Activated CD4-positive, alpha-beta T cell treated with anti-CD3 and anti-CD28 coated beads for 36 hours (primary cell): Measurements from ENCODE around the gene RHOU. TPM values are rescaled to one million over a fixed set of nuclear protein-coding genes. Genes with fewer than 3 reads are reported as not detected.

Source experiments
- ATAC-seq: fragments of 200-7000 bp; cut with Tn5 transposase; one replicate; pipeline ENCODE4 v1.10.0; 2021; ENCODE audit warnings: mild to moderate bottlenecking, moderate library complexity
- CTCF ChIA-PET: fragments of 350-600 bp; sonication (Branson Sonifier 250); formaldehyde crosslinking; loops from one replicate; lab custom pipeline; 2021; ENCODE audit warnings: antibody characterized with exemption; lab: Charles Lee
- POLR2A ChIA-PET: fragments of 350-600 bp; sonication (Branson Sonifier 250); formaldehyde crosslinking; loops from one replicate; lab custom pipeline; 2021; ENCODE audit warnings: antibody characterized with exemption, inconsistent platforms; lab: Charles Lee
- DNase-seq: peaks from one replicate; pipeline ENCODE4 v3.0.0-alpha.2; 2020
- H3K27ac Mint-ChIP-seq: one replicate; pipeline ENCODE4 v1.8.0; 2021; ENCODE audit warnings: mixed read lengths
- H3K27me3 Mint-ChIP-seq: one replicate; pipeline ENCODE4 v1.8.0; 2021; ENCODE audit warnings: mixed read lengths
- H3K36me3 Mint-ChIP-seq: one replicate; pipeline ENCODE4 v1.8.0; 2021; ENCODE audit warnings: low read depth, mixed read lengths
- H3K4me1 Mint-ChIP-seq: one replicate; pipeline ENCODE4 v1.8.0; 2021; ENCODE audit warnings: mixed read lengths
- H3K4me3 Mint-ChIP-seq: one replicate; pipeline ENCODE4 v1.8.0; 2021; ENCODE audit warnings: mild to moderate bottlenecking, moderate library complexity, mixed read lengths
- H3K9me3 Mint-ChIP-seq: one replicate; pipeline ENCODE4 v1.8.0; 2021; ENCODE audit warnings: low read depth, mixed read lengths
- intact Hi-C, 2 experiments: fragments of 100-400 bp; cut with DNase I in 1 of 2; cut with micrococcal nuclease in 1 of 2; formaldehyde crosslinking; loops; one replicate each; pipeline versions ENCODE4 v1.14.2 to v1.15.1; 2022 to 2024; cut with DNase I, micrococcal nuclease
- total RNA-seq, 2 experiments: library from RNA; stranded (reverse); gene quantifications; one replicate each; pipeline ENCODE4 v1.2.3, GENCODE V29; 2021

Gene RHOU
- total RNA-seq, 2 experiments from 2014 or later = 1.2 TPM

DNA sequence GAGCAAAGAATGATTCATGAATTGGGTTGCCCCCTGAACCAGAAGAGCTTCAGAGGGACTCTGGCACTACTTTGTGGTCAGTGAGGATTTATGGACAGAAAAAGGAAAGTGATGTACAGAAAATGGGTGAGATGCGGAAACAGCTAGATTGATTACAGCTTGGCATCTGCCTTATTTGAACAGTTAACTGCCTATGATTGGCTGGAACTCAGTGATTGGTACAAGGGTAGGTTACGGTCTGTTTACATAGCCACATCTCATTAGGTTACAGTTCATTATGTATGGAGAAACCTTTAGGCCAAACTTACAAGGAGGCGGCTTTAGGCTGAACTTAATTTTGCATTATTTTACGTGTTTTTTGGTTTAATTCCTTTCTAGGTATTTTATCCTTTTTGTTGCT, 29.0 kb upstream of the RHOU start:
- Mint-ChIP-seq H3K4me3 (no peak overlapping the region), H3K4me1 (no peaks in the 10 kb centered on the region), H3K27me3 (peaks cover 4% of the 10 kb centered on the region), H3K27ac (no peak overlapping the region), H3K36me3 (no peaks in the 10 kb centered on the region), H3K9me3 (peaks cover 4% of the 10 kb centered on the region)
- ATAC-seq (no peak), DNase-seq (no peak)
- POLR2A ChIA-PET = no interaction called here
- CTCF ChIA-PET = interaction anchor here (0.9 kb wide), 1 partner anchor 128 kb away, joined by 3 read pairs; no protein-coding TSS in a partner anchor
- intact Hi-C loops = no loop called here

DNA sequence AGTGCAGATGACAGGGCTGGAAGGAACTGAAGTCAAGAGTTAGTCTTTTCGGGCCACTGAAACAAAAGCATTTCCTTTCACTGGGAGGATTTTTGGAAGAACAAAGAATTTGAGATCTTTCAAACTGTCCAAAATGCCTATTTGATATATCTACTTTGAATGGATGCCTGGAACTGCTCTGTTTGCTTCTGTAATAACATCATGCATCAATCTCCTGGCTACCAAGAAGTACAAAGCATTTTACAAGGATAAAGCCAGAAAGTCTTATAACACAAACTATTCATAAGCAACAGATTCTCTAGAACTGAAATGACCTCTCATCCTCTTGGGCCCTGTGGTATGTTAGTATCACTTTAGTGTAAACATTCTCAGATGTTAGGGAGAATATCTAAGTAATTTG, 18.2 kb upstream of the RHOU start:
- no peaks in the 10 kb centered on the region for H3K27me3 Mint-ChIP-seq
- ATAC-seq = no peak
- no peak for DNase-seq
- no peak overlapping the region for H3K27ac Mint-ChIP-seq
- H3K36me3 Mint-ChIP-seq = no peaks in the 10 kb centered on the region
- no peaks in the 10 kb centered on the region for H3K9me3 Mint-ChIP-seq
- no peaks in the 10 kb centered on the region for H3K4me1 Mint-ChIP-seq
- ChIA-PET CTCF (interaction anchor here (0.7 kb wide), 1 partner anchor 379 kb away, joined by 3 read pairs; no protein-coding TSS in a partner anchor), POLR2A (no interaction called here)
- intact Hi-C loops = no loop called here
- no peak overlapping the region for H3K4me3 Mint-ChIP-seq

DNA sequence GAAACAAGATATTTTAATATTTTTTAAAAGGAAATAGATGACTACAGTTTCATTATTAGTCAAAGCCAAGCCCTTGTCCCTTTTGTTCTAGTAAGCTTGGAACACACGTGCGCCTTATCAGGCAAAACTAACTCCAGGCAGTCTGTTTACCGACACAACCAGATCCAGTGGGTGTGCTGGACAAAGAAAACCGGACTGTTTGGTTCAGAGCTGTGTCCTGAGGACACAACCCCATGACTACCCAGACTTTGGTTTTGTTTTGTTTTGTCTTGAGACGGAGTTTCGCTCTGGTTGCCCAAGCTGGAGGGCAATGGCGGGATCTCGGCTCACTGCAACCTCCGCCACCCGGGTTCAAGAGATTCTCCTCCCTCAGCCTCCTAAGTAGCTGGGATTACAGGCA, 13.9 kb upstream of the RHOU start:
- Mint-ChIP-seq H3K4me3 (no peak overlapping the region), H3K27ac (no peak overlapping the region), H3K27me3 (peaks cover 3% of the 10 kb centered on the region), H3K4me1 (no peaks in the 10 kb centered on the region), H3K9me3 (no peaks in the 10 kb centered on the region), H3K36me3 (no peaks in the 10 kb centered on the region)
- intact Hi-C loops = no loop called here
- ATAC-seq (no peak), DNase-seq (no peak)
- ChIA-PET CTCF (no interaction called here), POLR2A (no interaction called here)

DNA sequence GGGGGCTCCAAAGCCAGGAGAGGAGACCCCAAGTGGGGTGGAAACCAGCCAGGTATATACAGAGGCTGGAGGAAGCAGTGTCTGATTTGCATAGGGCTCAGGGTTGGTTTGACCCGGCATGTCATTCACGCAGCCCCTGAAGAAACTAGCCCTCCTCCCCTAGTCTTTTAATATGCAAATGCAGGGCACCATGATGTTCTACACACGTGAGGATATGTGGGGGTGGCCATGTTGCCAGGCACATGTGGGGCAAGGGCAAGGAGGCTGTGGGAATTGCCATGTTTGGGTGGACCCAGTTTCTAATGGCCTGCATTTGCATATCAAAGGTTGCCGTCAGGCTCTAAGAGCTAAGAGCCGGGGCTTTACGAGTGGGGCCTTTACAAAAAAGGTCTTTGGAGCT, 12.0 kb upstream of the RHOU start:
- no peaks in the 10 kb centered on the region for H3K9me3 Mint-ChIP-seq

DNA sequence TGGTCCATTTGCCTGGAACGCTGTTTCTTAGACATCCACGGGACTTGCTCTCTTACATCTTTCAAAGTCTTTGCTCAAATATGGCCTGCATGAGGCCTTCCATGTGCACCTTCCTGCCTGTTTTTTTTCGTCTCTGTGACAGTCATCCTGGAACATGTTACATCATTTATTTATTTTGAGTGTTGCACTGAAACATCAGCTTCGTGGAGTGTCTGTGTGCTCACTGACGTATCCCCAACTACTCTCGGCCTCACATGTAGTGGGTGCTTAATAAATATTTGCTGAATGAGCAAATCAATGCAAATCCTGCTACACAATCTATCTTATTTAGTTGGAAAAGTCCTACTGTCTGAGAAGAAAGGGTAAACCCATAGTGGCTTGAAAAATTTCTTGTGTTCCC, 11.4 kb upstream of the RHOU start:
- DNase-seq = no peak
- Mint-ChIP-seq H3K27me3 (peaks cover 5% of the 10 kb centered on the region), H3K4me1 (no peaks in the 10 kb centered on the region), H3K4me3 (no peak overlapping the region), H3K27ac (no peak overlapping the region), H3K9me3 (no peaks in the 10 kb centered on the region), H3K36me3 (no peaks in the 10 kb centered on the region)
- intact Hi-C loops = no loop called here
- ChIA-PET CTCF (interaction anchor here (0.7 to 0.9 kb wide), 2 partner anchors 10 kb away, joined by 3 read pairs; no protein-coding TSS in a partner anchor), POLR2A (interaction anchor here (0.6 kb wide), 1 partner anchor 531 kb away, joined by 11 read pairs; no protein-coding TSS in a partner anchor)
- ATAC-seq = no peak

More for the DNA sequence above, 12.0 kb upstream of the RHOU start:
- intact Hi-C loops = no loop called here
- Mint-ChIP-seq H3K4me1 (no peaks in the 10 kb centered on the region), H3K27me3 (peaks cover 5% of the 10 kb centered on the region), H3K36me3 (no peaks in the 10 kb centered on the region), H3K27ac (no peak overlapping the region), H3K4me3 (no peak overlapping the region)
- no peak for DNase-seq
- ATAC-seq = no peak
- ChIA-PET POLR2A (no interaction called here), CTCF (interaction anchor here (0.7 kb wide), 1 partner anchor 11 kb away, joined by 3 read pairs; no protein-coding TSS in a partner anchor)

DNA sequence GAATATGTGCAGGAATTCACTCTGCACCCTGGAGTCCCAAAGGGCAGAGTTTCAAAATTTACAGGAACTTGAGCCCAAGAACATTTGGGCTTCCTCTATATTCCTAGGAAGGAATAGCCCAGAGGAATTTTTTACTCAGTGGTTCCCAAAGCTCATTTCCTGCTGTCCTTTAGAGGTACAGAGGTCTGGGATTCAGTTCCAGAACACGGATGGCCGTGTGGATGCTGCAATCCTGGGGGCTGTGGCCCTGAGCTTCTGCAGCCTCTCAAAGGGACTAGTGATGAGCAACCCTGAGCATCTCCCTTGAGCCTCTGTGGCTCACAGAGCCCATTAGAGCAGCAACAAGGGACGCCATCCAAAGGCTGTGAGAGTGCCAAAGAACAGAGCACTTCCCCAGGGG, 10.1 kb upstream of the RHOU start:
- intact Hi-C loops = no loop called here
- H3K4me3 Mint-ChIP-seq = no peak overlapping the region
- peaks cover 8% of the 10 kb centered on the region for H3K27me3 Mint-ChIP-seq
- no peaks in the 10 kb centered on the region for H3K36me3 Mint-ChIP-seq
- DNase-seq (no peak), ATAC-seq (no peak)
- ChIA-PET CTCF (no interaction called here), POLR2A (no interaction called here)
- no peaks in the 10 kb centered on the region for H3K4me1 Mint-ChIP-seq
- no peaks in the 10 kb centered on the region for H3K9me3 Mint-ChIP-seq
- H3K27ac Mint-ChIP-seq = no peak overlapping the region

DNA sequence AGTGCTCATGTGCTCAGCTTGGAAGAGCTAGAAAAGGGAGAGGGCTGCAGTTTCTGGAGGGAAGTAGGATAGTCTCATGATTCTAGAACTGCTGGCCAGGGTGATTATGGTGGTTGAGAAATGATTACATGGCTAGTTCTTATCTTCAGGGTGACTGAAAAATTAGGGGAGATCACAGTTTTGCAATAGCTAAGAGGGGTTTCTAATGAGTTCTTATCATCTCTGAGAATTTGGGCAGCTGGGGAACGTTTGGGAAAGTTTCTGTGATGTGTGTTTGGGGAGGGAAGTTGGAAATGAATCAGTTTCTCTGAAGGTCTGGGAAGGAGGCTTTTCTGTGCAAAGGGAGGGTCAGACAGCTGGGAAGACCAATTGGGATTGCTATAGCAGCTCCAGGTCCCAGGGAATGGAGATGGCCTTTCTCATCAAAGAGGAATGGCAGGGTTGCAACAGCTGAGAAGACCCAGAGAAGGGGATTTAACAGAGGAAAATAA, 7.6 kb upstream of the RHOU start:
- Mint-ChIP-seq H3K4me3 (no peak overlapping the region), H3K27ac (no peak overlapping the region), H3K9me3 (no peaks in the 10 kb centered on the region), H3K4me1 (no peaks in the 10 kb centered on the region), H3K36me3 (no peaks in the 10 kb centered on the region), H3K27me3 (peaks cover 10% of the 10 kb centered on the region)
- CTCF ChIA-PET = no interaction called here
- DNase-seq = no peak
- POLR2A ChIA-PET = no interaction called here
- ATAC-seq = no peak
- intact Hi-C loops = no loop called here

DNA sequence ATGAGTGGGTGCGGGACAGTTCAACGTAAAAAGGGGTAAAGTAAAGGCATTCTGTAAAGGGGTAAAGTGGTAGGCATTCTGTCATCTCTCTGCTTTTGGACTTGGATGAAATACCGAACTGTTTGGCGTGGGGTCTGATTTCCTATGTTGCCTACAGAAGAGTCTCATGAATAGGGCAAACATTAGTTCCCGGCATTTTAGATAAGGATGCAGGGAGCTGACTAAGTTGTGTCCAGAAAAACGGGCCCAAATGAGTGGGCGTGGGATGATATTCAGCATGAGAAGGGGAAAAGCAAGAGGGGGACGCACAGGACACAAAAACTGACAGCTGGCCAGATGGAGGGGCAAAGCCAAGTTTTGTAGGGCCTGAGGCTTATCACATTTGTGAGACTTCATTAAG, 2.9 kb upstream of the RHOU start:
- intact Hi-C loops = loop anchor here in 1 of 2 experiments (10.0 kb wide), 2 partner anchors 192 to 302 kb away; no protein-coding TSS in a partner anchor
- H3K4me3 Mint-ChIP-seq = no peak overlapping the region
- ATAC-seq = no peak
- peaks cover 8% of the 10 kb centered on the region for H3K4me1 Mint-ChIP-seq
- H3K27me3 Mint-ChIP-seq = peaks cover 15% of the 10 kb centered on the region
- no peaks in the 10 kb centered on the region for H3K36me3 Mint-ChIP-seq
- DNase-seq = no peak
- ChIA-PET POLR2A (no interaction called here), CTCF (interaction anchor here (0.7 to 0.8 kb wide), 2 partner anchors 116 to 495 kb away, joined by 3 read pairs; no protein-coding TSS in a partner anchor)
- no peaks in the 10 kb centered on the region for H3K9me3 Mint-ChIP-seq
- no peak overlapping the region for H3K27ac Mint-ChIP-seq

DNA sequence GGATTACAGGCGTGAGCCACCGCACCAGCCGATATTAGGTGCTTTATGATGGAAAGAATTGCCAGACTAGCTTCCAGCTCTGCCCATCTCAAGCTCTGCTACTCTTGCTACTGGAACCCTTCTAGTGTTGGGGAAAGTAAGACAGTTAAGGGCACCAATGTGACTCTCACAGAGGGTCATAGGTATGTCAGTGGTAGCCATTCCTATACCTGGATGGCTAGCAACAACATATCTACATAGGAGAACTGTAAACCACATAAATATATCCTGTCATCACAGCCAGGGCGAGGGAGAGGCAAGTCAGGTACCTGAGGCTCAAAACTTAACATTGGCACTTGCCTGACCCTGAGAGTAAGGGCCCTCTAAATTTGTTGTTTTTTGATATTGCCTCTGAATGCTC, 1.7 kb upstream of the RHOU start:
- intact Hi-C loops = loop anchor here in 1 of 2 experiments (10.0 kb wide), 2 partner anchors 191 to 301 kb away; no protein-coding TSS in a partner anchor
- DNase-seq (no peak), ATAC-seq (no peak)
- Mint-ChIP-seq H3K36me3 (no peaks in the 10 kb centered on the region), H3K27me3 (peaks cover 12% of the 10 kb centered on the region), H3K4me1 (peaks cover 8% of the 10 kb centered on the region), H3K9me3 (no peaks in the 10 kb centered on the region), H3K4me3 (no peak overlapping the region), H3K27ac (no peak overlapping the region)
- ChIA-PET POLR2A (no interaction called here), CTCF (interaction anchor here (0.7 to 1.5 kb wide), 3 partner anchors 9 to 11 kb away, joined by 3 to 4 read pairs (median 3); no protein-coding TSS in a partner anchor)

DNA sequence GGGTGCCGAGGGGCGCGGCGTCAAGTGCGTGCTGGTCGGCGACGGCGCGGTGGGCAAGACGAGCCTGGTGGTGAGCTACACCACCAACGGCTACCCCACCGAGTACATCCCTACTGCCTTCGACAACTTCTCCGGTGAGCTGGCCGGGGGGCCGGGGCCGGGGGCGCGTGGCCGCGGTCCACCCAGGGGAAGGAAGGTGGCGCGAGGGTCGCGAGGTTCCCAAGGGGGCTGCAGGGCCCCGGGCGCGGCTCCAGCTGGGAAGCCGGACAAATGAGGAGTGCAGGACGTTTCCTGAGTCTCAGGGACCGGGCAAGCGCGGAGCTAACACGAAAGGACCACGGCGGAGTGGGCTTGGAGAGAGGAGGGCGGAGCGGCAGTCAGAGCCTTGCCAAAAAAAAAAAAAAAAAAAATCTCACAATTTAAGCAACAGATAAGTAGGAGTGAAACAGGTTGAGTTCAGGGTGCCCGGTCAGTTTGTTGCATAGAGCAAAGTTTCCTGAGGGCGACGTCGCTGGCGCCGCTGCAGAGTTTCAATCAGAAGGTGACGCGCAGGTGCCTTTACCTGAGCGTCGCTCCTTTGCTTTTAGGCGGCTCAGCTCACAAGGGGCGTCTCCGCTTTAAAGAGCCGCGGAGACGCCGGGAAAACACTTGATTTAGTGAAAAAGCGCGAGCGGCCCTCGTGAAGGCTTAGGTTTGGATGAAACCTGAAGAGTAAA, 750 bp downstream of the RHOU start:
- intact Hi-C loops = loop anchor here (1.0 to 10.0 kb wide), 6 partner anchors 56 to 491 kb away; no protein-coding TSS in a partner anchor
- peak overlapping the region; percentile 63 for H3K4me3 Mint-ChIP-seq
- ChIA-PET POLR2A (no interaction called here), CTCF (interaction anchor here (0.5 to 2.7 kb wide), 6 partner anchors 22 to 496 kb away, joined by 3 to 24 read pairs (median 4); no protein-coding TSS in a partner anchor)
- no peaks in the 10 kb centered on the region for H3K9me3 Mint-ChIP-seq
- H3K27me3 Mint-ChIP-seq = peaks cover 10% of the 10 kb centered on the region
- DNase-seq (peak; percentile 37), ATAC-seq (peak; percentile 13)
- no peaks in the 10 kb centered on the region for H3K36me3 Mint-ChIP-seq
- peaks cover 8% of the 10 kb centered on the region for H3K4me1 Mint-ChIP-seq
- no peak overlapping the region for H3K27ac Mint-ChIP-seq

DNA sequence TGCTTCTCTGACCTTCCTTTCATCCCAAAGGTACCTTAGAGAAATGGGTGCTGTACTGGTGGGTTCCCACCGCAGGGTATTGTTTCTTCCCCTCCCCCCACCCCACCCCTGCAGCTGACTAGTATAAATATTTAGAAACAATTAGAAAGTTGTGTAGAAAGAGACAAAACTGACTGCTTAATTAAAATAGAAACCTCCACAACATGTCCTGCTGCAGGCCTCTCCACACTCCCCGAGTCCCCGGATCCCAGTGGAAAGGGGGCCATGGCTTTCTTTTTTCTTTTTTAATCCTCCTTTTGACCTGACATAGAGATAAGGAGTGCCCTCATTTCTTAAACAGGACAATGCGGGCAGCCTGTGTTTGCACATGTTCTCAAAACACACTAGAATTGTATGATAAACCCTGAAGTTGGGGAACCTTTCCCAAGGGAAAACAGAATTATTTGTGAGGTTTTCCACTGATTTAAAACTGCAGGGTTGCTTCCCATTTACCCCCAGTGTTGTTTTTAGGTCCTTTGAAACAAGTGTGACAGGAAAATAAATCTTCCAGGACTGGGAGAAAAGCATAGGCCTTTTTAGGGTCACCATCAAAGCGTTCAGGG, 1.7 kb downstream of the RHOU start:
- peaks cover 8% of the 10 kb centered on the region for H3K27me3 Mint-ChIP-seq
- H3K4me1 Mint-ChIP-seq = peaks cover 8% of the 10 kb centered on the region
- POLR2A ChIA-PET = no interaction called here
- ATAC-seq (no peak), DNase-seq (no peak)
- CTCF ChIA-PET = interaction anchor here (0.9 to 2.7 kb wide), 4 partner anchors 68 to 492 kb away, joined by 3 to 24 read pairs (median 3); no protein-coding TSS in a partner anchor
- no peak overlapping the region for H3K27ac Mint-ChIP-seq
- peak overlapping the region; percentile 63 for H3K4me3 Mint-ChIP-seq
- intact Hi-C loops = loop anchor here in 1 of 2 experiments (5.0 to 10.0 kb wide), 3 partner anchors 55 to 298 kb away; no protein-coding TSS in a partner anchor
- H3K36me3 Mint-ChIP-seq = no peaks in the 10 kb centered on the region
- no peaks in the 10 kb centered on the region for H3K9me3 Mint-ChIP-seq
